ENCODE results near the gene EIF4EBP2. TPM values are rescaled to one million over a fixed set of nuclear protein-coding genes. Genes with fewer than 3 reads are reported as not detected.

Gene EIF4EBP2
- total RNA-seq, 1 experiment from 2014 or later, result 93.2 TPM

DNA sequence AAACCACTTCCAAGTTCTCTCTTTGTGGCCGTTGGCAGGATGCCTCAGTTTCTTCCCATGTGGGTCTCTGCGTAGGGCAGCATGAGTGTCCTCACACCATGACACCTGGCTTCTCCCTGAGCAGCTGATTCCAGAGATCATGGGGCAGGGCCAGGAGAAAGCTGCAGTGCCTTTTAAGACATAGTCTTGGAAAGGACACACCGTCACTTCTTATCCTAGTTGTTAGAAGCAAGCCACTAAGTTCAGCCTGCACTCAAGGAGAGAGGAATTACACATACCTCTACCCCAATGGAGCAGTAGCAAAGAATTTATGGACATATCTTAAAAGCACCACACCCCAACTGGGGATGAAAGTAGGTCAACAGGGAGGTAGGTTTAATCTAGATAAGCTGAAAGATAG lies 21.2 kb downstream of the EIF4EBP2 start:
- no peaks in the 10 kb centered on the region for H3K9me3 Mint-ChIP-seq
- no peak overlapping the region for H2BK12ac ChIP-seq (ENCODE audit: insufficient read length, low read depth, low read length)
- H2AFZ ChIP-seq (ENCODE audit: low read length), result no peak overlapping the region
- peaks cover 37 to 85% (median 63%) of the 10 kb centered on the region in 3 experiments; a peak in 6 of 7 replicates for H3K36me3 Mint-ChIP-seq (ENCODE audit: insufficient read depth in 1 of 3, low read depth in 3 of 3)
- H4K20me1 ChIP-seq (ENCODE audit: control insufficient read depth, insufficient read depth, insufficient read length), result no peaks in the 10 kb centered on the region
- H3K79me2 ChIP-seq (ENCODE audit: insufficient read depth, low read length), result no peaks in the 10 kb centered on the region
- DNase-seq, result no peak
- H4K91ac ChIP-seq (ENCODE audit: insufficient read length, low read depth, low read length), result no peak overlapping the region
- H2BK5ac ChIP-seq (ENCODE audit: insufficient read length, low read length), result no peak overlapping the region
- H3K14ac ChIP-seq (ENCODE audit: insufficient read depth, low read length), result no peak overlapping the region
- H3K79me1 ChIP-seq (ENCODE audit: insufficient read depth, low read depth, low read length, poor library complexity, severe bottlenecking), result no peaks in the 10 kb centered on the region
- no peak overlapping the region for H2AK5ac ChIP-seq (ENCODE audit: insufficient read length, low read length)
- no peaks in the 10 kb centered on the region for H3K27me3 Mint-ChIP-seq (ENCODE audit: low read depth)
- H3T11ph ChIP-seq (ENCODE audit: low read length), result no peak overlapping the region
- no peaks in the 10 kb centered on the region for H3K23me2 ChIP-seq (ENCODE audit: insufficient read length, low read depth, low read length, poor library complexity, severe bottlenecking)
- H3K56ac ChIP-seq (ENCODE audit: insufficient read length, low read depth, low read length), result no peak overlapping the region
- H3K27ac ChIP-seq (ENCODE audit: insufficient read length, low read depth, low read length), result no peak overlapping the region
- H2BK20ac ChIP-seq (ENCODE audit: low read depth, low read length, poor library complexity, severe bottlenecking), result no peak overlapping the region
- no peak overlapping the region for H2BK15ac ChIP-seq (ENCODE audit: low read depth, low read length)
- no peak overlapping the region for H4K8ac ChIP-seq (replicated peaks; ENCODE audit: insufficient read length, low read depth, low read length)
- H3K18ac ChIP-seq (ENCODE audit: insufficient read length, low read depth, low read length), result no peak overlapping the region
- no peak overlapping the region for H3K4ac ChIP-seq (ENCODE audit: low read depth, low read length)
- no peak overlapping the region for H3K27ac Mint-ChIP-seq
- no peaks in the 10 kb centered on the region for H3K9me3 ChIP-seq (ENCODE audit: control insufficient read depth, low read depth, low read length)
- H3K9ac ChIP-seq (ENCODE audit: extremely low read depth, insufficient read length, low read length), result no peak overlapping the region
- H3K23ac ChIP-seq (ENCODE audit: insufficient read length, low read depth, low read length), result no peak overlapping the region
- TF ChIP-seq, protein P1, sequence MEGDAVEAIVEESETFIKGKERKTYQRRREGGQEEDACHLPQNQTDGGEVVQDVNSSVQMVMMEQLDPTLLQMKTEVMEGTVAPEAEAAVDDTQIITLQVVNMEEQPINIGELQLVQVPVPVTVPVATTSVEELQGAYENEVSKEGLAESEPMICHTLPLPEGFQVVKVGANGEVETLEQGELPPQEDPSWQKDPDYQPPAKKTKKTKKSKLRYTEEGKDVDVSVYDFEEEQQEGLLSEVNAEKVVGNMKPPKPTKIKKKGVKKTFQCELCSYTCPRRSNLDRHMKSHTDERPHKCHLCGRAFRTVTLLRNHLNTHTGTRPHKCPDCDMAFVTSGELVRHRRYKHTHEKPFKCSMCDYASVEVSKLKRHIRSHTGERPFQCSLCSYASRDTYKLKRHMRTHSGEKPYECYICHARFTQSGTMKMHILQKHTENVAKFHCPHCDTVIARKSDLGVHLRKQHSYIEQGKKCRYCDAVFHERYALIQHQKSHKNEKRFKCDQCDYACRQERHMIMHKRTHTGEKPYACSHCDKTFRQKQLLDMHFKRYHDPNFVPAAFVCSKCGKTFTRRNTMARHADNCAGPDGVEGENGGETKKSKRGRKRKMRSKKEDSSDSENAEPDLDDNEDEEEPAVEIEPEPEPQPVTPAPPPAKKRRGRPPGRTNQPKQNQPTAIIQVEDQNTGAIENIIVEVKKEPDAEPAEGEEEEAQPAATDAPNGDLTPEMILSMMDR (conservative IDR thresholded peaks at IDR 0.05), result no peak
- no peak overlapping the region for H2BK120ac ChIP-seq (ENCODE audit: low read depth, low read length, poor library complexity, severe bottlenecking)
- H4K5ac ChIP-seq (ENCODE audit: insufficient read length, low read depth, low read length), result no peak overlapping the region
- H3K27me3 ChIP-seq (ENCODE audit: insufficient read depth, low read length), result no peaks in the 10 kb centered on the region
- no peaks in the 10 kb centered on the region for H3K4me1 ChIP-seq (ENCODE audit: insufficient read depth, low read length)
- H3K4me3 Mint-ChIP-seq, result no peak overlapping the region
- no CpG with 5 or more reads among the region's 3 CpGs for WGBS (ENCODE audit: extremely low coverage, insufficient read length, low lambda C conversion rate)
- H3K4me2 ChIP-seq (ENCODE audit: insufficient read depth, insufficient read length, low read length), result no peak overlapping the region
- peaks cover 24 to 30% of the 10 kb centered on the region in 2 experiments for H3K4me1 Mint-ChIP-seq

All from H9 (cell line).